GM21390 (cell line): ENCODE measurements around the gene MRPL58.
A peak's percentile ranks its signal among the peaks of the same experiment; 100 is the strongest.

ENCODE experiments used
- ATAC-seq: cut with Tn5 transposase; IDR thresholded peaks from one replicate; pipeline ENCODE4 v1.9.1; 2021; ENCODE audit not compliant: unreplicated experiment

The MRPL58 gene

GRCh38 chr17:75046407-75047289 lies 34.2 kb downstream of the MRPL58 start, which contains the start of the genes ATP5PD and KCTD2:
Gene ATP5PD, minus strand, starts transcription at chr17:75046969. Its CDS starts 4,319 bp downstream, at chr17:75042650.
Gene KCTD2, plus strand, starts transcription at chr17:75047225. Its CDS starts 26 bp downstream, at chr17:75047251.
- ATAC-seq, result peak; percentile 95

GRCh38 chr17:75047398-75048098 lies 35.1 kb downstream of the MRPL58 start:
- peak; percentile 14 for ATAC-seq

- ATAC-seq, result no peak
Measured at GRCh38 chr17:75048249-75048878, 35.9 kb downstream of the MRPL58 start.

- no peak for ATAC-seq
Measured at GRCh38 chr17:75049057-75049456, 36.6 kb downstream of the MRPL58 start.

- no peak for ATAC-seq
Measured at GRCh38 chr17:75049706-75050105, 37.2 kb downstream of the MRPL58 start.

GRCh38 chr17:75051941-75052340 lies 39.5 kb downstream of the MRPL58 start:
- ATAC-seq, result no peak

- ATAC-seq, result no peak
Measured at GRCh38 chr17:75059369-75060345, 47.2 kb downstream of the MRPL58 start.

- ATAC-seq, result no peak
Measured at GRCh38 chr17:75060434-75061054, 48.1 kb downstream of the MRPL58 start.

GRCh38 chr17:75061055-75061438 lies 48.6 kb downstream of the MRPL58 start:
- ATAC-seq, result no peak

- no peak for ATAC-seq
Measured at GRCh38 chr17:75061618-75062017, 49.1 kb downstream of the MRPL58 start.

GRCh38 chr17:75063201-75063600 lies 50.7 kb downstream of the MRPL58 start:
- no peak for ATAC-seq

- no peak for ATAC-seq
Measured at GRCh38 chr17:75063626-75064025, 51.2 kb downstream of the MRPL58 start.

- ATAC-seq, result no peak
Measured at GRCh38 chr17:75064040-75064439, 51.6 kb downstream of the MRPL58 start.

- no peak for ATAC-seq
Measured at GRCh38 chr17:75064460-75064859, 52.0 kb downstream of the MRPL58 start.

GRCh38 chr17:75064867-75065561 lies 52.5 kb downstream of the MRPL58 start:
- no peak for ATAC-seq

- ATAC-seq, result no peak
Measured at GRCh38 chr17:75065562-75066151, 53.2 kb downstream of the MRPL58 start.

- ATAC-seq, result no peak
Measured at GRCh38 chr17:75067856-75068255, 55.4 kb downstream of the MRPL58 start.

GRCh38 chr17:75068750-75069149 lies 56.3 kb downstream of the MRPL58 start:
- ATAC-seq, result no peak

GRCh38 chr17:75069783-75070182 lies 57.3 kb downstream of the MRPL58 start:
- no peak for ATAC-seq
